Measurements from ENCODE around the gene TRPM6.
"Not testable (repeated sequence)": the region's sequence is repeated elsewhere in the genome, so short reads cannot be mapped to it uniquely, and the experiment has no call there.

TRPM6 gene

GRCh38 chr9:74855072-74855471 lies 32.6 kb downstream of the TRPM6 start:
- DNase-seq, result no peak

GRCh38 chr9:74853024-74853423 lies 34.7 kb downstream of the TRPM6 start:
- not testable (repeated sequence) for DNase-seq

GRCh38 chr9:74848153-74848525 lies 39.6 kb downstream of the TRPM6 start:
- no peak for DNase-seq

GRCh38 chr9:74847478-74848152 lies 40.1 kb downstream of the TRPM6 start:
- DNase-seq, result no peak

- no peak for DNase-seq
Measured at GRCh38 chr9:74846766-74847165, 41.0 kb downstream of the TRPM6 start.

- no peak for DNase-seq
Measured at GRCh38 chr9:74838351-74838750, 49.4 kb downstream of the TRPM6 start.

GRCh38 chr9:74824654-74825053 lies 63.1 kb downstream of the TRPM6 start:
- DNase-seq, result no peak

- DNase-seq, result no peak
Measured at GRCh38 chr9:74821636-74822035, 66.1 kb downstream of the TRPM6 start.

GRCh38 chr9:74817816-74818215 lies 69.9 kb downstream of the TRPM6 start:
- DNase-seq, result no peak

GRCh38 chr9:74817281-74817810 lies 70.4 kb downstream of the TRPM6 start:
- DNase-seq, result no peak

GRCh38 chr9:74810200-74810599 lies 77.5 kb downstream of the TRPM6 start:
- no peak for DNase-seq

- no peak for DNase-seq
Measured at GRCh38 chr9:74804018-74804385, 83.7 kb downstream of the TRPM6 start.

- no peak for DNase-seq
Measured at GRCh38 chr9:74803376-74804017, 84.2 kb downstream of the TRPM6 start.

GRCh38 chr9:74800226-74800625 lies 87.5 kb downstream of the TRPM6 start:
- no peak for DNase-seq

- no peak for DNase-seq
Measured at GRCh38 chr9:74795803-74796202, 91.9 kb downstream of the TRPM6 start.

GRCh38 chr9:74795081-74795480 lies 92.6 kb downstream of the TRPM6 start:
- DNase-seq, result no peak

GRCh38 chr9:74784506-74784905 lies 103.2 kb downstream of the TRPM6 start:
- no peak for DNase-seq

GRCh38 chr9:74783408-74783807 lies 104.3 kb downstream of the TRPM6 start:
- DNase-seq, result no peak

GRCh38 chr9:74777136-74777879 lies 110.4 kb downstream of the TRPM6 start:
- peak; percentile 29 for DNase-seq

GRCh38 chr9:74775396-74775795 lies 112.3 kb downstream of the TRPM6 start:
- no peak for DNase-seq

- DNase-seq, result peak; percentile 45
Measured at GRCh38 chr9:74773886-74774479, 113.7 kb downstream of the TRPM6 start.

- no peak for DNase-seq
Measured at GRCh38 chr9:74772121-74772520, 115.6 kb downstream of the TRPM6 start.

- no peak for DNase-seq
Measured at GRCh38 chr9:74771672-74772071, 116.0 kb downstream of the TRPM6 start.

GRCh38 chr9:74771262-74771585 lies 116.5 kb downstream of the TRPM6 start:
- DNase-seq, result no peak
